Measurements from ENCODE around the gene CD8B2. TPM values are rescaled to one million over a fixed set of nuclear protein-coding genes. Genes with fewer than 3 reads are reported as not detected.

CD8B2 gene
- total and polyA plus RNA-seq, 2 of the 13 experiments (the other 11 are each of a cell fraction or from before 2014, with no cell fraction given): not detected

DNA sequence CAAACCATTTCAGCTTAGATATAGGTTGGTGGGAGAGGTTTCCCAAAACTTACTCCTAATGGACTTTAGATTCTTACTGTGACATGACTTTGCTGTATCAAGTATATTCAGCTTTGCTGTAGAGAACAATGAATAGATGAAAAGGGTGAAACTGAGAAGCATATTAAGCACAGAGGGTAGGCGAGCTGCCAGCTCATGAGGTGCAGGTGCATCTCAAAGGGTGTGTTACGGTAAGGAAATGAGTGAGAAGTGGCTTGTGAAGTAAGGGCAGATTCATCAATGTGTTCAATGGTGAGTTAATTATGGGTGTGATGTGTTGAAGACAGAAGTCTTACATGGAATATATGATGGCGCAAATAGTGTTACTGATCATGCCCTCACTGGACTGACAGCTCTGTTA lies 49.3 kb downstream of the CD8B2 start:
- no TSS peak for BruUV-seq (replicated peaks)
- H3K27me3 ChIP-seq (ENCODE audit: control insufficient read depth in 1 of 2, insufficient read depth in 2 of 2, low read length in 2 of 2): peaks cover 3 to 22% of the 10 kb centered on the region in 2 experiments; a peak in 3 of 5 replicates
- no peaks in the 10 kb centered on the region for H3K79me2 ChIP-seq (ENCODE audit: insufficient read depth, low read length)
- ATAC-seq (no peak), DNase-seq (ENCODE audit: low spot score) (no peak), FAIRE-seq (no peak)
- in situ Hi-C loops (cut with HindIII; ENCODE audit: extremely low pct_ligation_motif_present, low pct_unique_long_range_greater_than_20kb) (no loop called here), intact Hi-C loops (cut with micrococcal nuclease; ENCODE audit: unreplicated experiment) (no loop called here)
- TF ChIP-seq ZSCAN30 (CRISPR knock-in tag; IDR thresholded peaks at IDR 0.05) (no peak), SMYD3 (CRISPR knock-in tag; IDR thresholded peaks at IDR 0.05) (no peak), CEBPG (CRISPR knock-in tag; IDR thresholded peaks at IDR 0.05) (no peak), NPAS2 (CRISPR knock-in tag; IDR thresholded peaks at IDR 0.05; ENCODE audit: borderline replicate concordance) (no peak), ZNF766 (CRISPR knock-in tag; IDR thresholded peaks at IDR 0.05; ENCODE audit: borderline replicate concordance) (no peak), PHF21A (CRISPR knock-in tag; IDR thresholded peaks at IDR 0.05) (no peak), ZBTB7B (CRISPR knock-in tag; IDR thresholded peaks at IDR 0.05) (no peak), PITX1 (CRISPR knock-in tag; IDR thresholded peaks at IDR 0.05) (no peak), ZNF768 (CRISPR knock-in tag; IDR thresholded peaks at IDR 0.05) (no peak), HOXA3 (CRISPR knock-in tag; IDR thresholded peaks at IDR 0.05) (no peak), SMAD9 (CRISPR knock-in tag; IDR thresholded peaks at IDR 0.05) (no peak), SRY (CRISPR knock-in tag; IDR thresholded peaks at IDR 0.05) (no peak), SSRP1 (CRISPR knock-in tag; IDR thresholded peaks at IDR 0.05) (no peak), ATAD3A (CRISPR knock-in tag; IDR thresholded peaks at IDR 0.05) (no peak), ZNF354B (CRISPR knock-in tag; IDR thresholded peaks at IDR 0.05) (no peak), TSC22D2 (CRISPR knock-in tag; IDR thresholded peaks at IDR 0.05; ENCODE audit: borderline replicate concordance) (no peak)
- TF ChIP-seq, protein P1, sequence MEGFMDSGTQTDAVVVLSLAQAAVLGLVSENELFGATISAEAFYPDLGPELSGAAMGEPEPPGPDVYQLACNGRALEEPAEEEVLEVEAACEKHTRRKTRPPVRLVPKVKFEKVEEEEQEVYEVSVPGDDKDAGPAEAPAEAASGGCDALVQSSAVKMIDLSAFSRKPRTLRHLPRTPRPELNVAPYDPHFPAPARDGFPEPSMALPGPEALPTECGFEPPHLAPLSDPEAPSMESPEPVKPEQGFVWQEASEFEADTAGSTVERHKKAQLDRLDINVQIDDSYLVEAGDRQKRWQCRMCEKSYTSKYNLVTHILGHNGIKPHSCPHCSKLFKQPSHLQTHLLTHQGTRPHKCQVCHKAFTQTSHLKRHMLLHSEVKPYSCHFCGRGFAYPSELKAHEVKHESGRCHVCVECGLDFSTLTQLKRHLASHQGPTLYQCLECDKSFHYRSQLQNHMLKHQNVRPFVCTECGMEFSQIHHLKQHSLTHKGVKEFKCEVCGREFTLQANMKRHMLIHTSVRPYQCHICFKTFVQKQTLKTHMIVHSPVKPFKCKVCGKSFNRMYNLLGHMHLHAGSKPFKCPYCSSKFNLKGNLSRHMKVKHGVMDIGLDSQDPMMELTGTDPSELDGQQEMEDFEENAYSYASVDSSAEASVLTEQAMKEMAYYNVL (CRISPR knock-in tag; IDR thresholded peaks at IDR 0.05; ENCODE audit: borderline replicate concordance): no peak
- no peak overlapping the region for H3K9ac ChIP-seq (ENCODE audit: insufficient read depth, low read depth, low read length)
- no peak overlapping the region for H3K4me3 ChIP-seq (replicated peaks in 1 of 3; ENCODE audit: insufficient read depth in 1 of 3, low read depth in 2 of 3, low read length in 3 of 3)
- H3K4me2 ChIP-seq (ENCODE audit: low read depth, low read length): no peak overlapping the region
- no peak overlapping the region for H3K27ac ChIP-seq (ENCODE audit: extremely low read length, insufficient read depth, low read length)
- CTCF ChIA-PET (ENCODE audit: low intra/inter-chr PET ratio, low total read pairs): no interaction called here
- no peaks in the 10 kb centered on the region for H4K20me1 ChIP-seq (ENCODE audit: insufficient read depth, low read length)
- POLR2A ChIA-PET: no interaction called here
- H3K4me1 ChIP-seq (ENCODE audit: insufficient read depth, low read length): no peaks in the 10 kb centered on the region
- H2AFZ ChIP-seq (ENCODE audit: low read length): no peak overlapping the region
- H3K9me3 ChIP-seq (ENCODE audit: low read length): no peaks in the 10 kb centered on the region
- H3K36me3 ChIP-seq (replicated peaks in 1 of 2; ENCODE audit: control insufficient read depth in 1 of 2, insufficient read depth in 2 of 2, low read length in 2 of 2): no peaks in the 10 kb centered on the region
- WGBS (ENCODE audit: low lambda C conversion rate): 42% methylated on average over 3 of the region's 3 CpGs
